Measurements from ENCODE around the gene CDKAL1.
"Not testable (repeated sequence)": the region's sequence is repeated elsewhere in the genome, so short reads cannot be mapped to it uniquely, and the experiment has no call there.

Gene CDKAL1

DNA sequence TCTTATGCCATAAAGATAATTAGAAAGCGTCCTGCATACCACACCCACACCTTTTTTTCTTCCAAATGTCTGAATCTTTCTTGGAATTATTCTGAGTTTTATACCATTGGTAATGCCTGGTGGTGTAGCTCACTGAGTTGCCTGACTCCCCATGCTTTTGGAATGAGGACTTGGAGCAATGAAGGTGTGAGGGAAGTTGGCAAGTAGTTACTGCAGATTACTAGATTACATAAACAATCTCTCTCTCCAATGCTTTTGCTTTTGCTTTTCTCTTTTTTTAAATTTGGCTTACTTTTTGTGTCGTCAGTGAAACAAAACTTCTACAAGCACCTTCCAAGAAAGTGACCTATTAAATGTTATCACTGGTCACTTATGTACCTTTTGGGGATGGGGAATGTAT, 653.2 kb downstream of the CDKAL1 start:
- H3K4me3 ChIP-seq (ENCODE audit: low read depth, low read length): no peak overlapping the region

DNA sequence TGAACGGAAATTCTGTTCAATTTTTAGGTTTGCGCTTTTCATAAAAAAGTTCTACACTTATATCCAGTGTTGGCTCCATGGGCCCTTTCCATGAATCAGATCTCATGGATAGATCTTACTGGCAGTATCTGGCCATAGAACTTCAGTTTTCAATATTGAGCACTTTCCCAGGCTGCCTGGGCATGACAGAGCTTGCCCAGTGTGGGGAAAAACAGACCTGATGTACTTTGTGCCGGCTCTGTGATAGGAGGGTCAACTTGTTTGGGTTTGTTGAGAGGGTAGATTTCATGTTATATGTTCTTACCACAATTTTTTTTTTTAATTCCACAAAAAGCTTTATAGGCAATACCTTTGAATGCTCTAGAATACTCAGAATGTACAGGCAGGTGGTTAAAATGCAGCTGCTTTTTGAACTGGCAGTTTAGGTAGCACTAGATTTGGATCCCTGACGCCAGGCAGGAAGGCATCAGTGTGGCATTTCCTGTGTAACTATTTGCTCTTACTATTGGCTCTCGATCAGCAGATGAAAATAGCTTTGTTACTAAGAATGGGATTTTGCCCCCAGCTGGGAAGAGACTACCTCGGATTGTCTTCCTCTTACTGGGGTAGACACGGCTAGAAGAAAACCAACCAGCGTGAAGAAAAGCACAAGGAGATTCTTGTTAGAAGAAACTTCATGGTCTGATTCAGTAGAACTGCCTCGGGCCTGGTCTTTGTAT, 654.4 kb downstream of the CDKAL1 start:
- H3K4me3 ChIP-seq (ENCODE audit: low read depth, low read length): no peak overlapping the region

DNA sequence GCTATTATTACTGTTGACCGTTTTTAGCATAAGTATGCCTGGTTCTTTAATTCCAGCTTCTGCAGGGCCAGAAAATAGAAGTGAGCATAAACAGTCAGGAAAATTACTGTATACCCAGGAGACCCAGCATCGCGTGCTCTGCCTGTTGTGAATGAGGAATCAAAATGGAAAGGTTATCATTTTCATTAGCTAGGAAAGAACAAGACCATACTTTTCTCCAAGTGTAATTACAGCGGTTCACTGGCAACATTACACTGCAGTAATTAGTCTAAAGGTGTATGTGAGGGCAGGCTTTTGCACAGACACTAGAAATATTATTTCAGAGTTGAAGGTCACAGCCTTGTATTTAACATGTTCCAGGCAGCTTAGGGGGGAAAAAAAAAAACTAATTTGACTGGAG, 655.5 kb downstream of the CDKAL1 start:
- no peak overlapping the region for H3K4me3 ChIP-seq (ENCODE audit: low read depth, low read length)

DNA sequence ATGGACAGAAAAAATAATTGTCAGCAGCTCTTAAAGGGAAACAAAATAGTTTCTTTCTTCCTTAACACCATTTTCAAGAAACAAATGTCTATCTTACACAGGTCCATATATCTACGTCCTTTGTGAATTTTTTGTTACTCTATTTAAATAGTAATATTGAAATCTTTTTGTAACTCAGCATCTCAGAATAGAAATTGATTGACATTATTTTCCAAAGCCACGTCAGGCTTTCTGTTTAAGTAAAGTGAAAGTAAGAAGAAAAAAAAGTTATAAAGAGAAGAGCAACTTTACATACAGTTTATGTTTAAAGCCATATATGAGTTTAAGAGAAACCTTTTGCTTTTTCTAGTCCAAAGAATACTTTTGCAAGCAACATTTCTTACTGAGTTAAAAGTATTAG, 656.4 kb downstream of the CDKAL1 start:
- no peak overlapping the region for H3K4me3 ChIP-seq (ENCODE audit: low read depth, low read length)

DNA sequence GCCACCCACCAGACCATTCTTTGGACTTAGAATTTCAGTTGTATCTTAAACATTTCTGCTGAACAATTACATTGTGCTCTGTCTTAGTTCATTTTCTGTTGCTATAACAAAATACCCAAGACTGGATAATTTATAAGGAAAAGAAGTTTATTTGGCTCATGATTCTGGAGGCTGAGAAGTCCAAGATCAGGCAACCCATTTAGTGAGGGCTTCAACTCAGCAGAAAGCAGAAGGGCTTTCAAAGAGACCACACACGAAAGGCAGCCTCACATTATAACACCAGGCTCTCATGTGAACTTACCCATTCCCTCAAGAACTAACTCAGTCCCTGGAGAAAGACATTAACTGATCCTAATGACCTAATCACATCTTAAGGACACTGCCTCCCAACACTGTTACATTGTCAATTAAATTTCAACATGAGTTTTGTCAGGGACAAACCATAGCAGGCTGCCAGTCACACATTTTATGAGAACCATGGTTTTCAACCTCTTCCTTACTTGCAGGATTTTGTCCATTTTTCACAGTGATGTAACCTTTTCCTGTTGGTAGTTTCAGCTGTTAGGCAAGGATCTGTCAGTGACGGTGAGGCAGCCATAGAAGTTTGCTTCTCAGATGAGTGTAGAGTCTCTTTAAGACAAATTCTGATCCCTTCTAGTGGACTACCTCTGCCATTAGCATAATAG, 659.7 kb downstream of the CDKAL1 start:
- no peak overlapping the region for H3K4me3 ChIP-seq (ENCODE audit: low read depth, low read length)

DNA sequence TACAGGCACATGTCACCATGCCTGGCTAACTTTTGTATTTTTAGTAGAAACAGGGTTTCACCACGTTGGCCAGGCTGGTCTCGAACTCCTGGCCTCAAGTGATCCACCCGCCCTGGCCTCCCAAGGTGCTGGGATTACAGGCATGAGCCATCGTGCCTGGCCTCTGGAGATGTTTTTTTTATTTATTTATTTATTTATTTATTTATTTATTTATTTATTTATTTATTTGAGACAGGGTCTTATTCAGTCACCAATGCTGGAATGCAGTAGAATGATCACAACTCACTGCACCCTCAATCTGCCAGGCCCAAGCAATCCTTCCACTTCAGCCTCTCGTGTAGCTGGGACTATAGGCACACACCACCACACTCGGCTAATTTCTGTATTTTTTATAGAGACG, 661.0 kb downstream of the CDKAL1 start:
- H3K4me3 ChIP-seq (ENCODE audit: low read depth, low read length): not testable (repeated sequence)

DNA sequence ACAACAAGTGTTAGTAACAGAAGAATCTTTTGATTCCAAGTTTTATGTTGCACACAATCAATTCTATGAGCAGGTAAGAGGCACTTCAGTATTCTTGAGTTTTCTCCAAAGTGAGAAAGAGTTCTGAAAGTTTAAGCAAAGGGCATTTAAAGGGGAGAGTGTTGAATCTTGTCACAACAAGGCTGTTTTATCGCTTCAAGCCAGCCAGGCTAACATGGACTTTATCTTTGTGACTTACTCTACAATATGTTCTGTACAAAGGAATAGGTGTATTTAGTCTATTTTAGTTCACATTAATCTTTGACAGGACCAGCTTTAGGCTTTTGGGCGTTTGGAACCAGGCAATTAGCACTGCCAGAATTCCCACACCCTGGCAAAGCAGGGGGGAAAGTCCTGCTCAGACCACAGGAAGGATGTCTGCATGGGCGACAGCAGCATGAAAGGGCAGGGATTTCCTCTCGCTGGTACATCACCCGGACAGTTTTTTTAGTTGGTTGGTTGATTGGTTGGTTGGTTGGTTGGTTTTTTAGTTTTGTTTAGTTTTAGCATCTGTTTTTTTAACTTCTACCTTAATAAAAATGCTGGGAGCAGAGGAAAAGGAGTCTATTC, 663.9 kb downstream of the CDKAL1 start:
- H3K4me3 ChIP-seq (ENCODE audit: low read depth, low read length): no peak overlapping the region

DNA sequence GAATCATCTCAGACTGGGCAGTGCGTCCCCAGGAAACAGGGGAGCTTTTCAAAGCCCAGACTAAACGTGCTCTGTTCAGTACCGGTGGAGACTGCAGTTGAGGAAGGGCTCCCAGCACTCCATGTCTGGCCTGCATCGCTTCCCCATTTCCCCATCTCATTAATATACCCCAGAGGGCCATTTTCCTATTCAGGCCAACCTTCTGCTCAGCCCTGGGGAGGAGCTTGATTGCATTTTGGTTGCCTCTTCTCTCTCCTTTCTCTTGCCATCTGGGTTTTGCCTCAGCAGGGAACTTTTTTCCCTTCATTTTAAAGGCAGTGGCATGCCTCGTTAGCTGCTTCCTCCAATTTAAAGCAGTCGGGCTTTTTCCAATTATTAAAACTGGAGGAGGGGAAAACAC, 665.0 kb downstream of the CDKAL1 start:
- H3K4me3 ChIP-seq (ENCODE audit: low read depth, low read length): no peak overlapping the region

DNA sequence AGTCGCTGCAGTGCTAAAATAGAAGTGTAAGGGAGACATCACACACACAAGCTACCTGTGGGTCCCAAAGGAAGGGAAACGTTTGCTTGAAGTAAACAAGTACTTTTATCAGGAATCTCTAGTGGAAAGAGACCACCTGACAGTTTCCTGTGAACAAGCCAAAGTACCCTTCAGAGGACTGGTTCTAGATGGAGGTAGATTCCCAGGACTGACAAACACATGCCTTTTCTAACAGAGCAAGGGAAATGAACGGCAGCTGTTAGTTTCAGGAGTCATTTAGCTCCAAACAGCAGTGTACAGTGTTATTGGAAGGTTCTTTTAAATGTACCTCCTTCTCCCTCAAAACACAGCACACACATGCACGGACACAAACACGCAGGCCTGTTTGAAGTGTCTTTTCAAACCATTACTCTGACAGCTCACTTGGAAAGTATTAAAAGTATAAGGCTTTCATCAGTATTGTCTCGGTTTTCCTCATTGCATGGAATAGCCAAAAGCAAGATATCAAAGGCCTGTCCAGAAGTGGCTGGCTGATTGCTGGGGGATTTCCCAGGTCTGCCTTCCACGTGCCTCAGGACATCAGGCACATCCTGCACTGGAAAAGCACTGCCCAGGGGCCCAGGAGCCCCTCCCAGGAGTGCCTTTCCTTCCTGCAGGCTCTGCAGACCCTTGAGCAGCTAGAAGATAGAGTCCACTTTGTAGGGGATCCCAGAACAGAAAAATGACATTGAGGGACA, 666.0 kb downstream of the CDKAL1 start:
- H3K4me3 ChIP-seq (ENCODE audit: low read depth, low read length): no peak overlapping the region

DNA sequence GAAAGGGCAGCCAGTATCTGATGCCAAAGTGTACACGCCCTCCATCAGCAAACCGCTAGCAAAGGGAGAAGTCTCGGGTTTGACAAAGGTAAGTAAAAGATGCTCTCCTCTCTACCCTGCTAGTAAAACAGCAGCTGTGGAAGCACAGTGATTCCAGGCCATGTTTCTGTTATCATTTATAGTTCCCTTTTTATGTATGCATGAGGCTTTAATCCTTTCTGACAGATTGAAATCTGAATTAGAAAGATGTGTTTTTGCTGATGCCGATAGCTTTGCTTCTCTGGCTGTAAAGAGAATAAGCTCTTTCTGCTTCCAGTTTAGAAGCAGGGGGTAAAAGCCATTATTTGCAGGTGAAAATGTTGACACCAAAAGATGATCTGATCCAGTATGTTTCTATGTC, 666.9 kb downstream of the CDKAL1 start:
- H3K4me3 ChIP-seq (ENCODE audit: low read depth, low read length): no peak overlapping the region

DNA sequence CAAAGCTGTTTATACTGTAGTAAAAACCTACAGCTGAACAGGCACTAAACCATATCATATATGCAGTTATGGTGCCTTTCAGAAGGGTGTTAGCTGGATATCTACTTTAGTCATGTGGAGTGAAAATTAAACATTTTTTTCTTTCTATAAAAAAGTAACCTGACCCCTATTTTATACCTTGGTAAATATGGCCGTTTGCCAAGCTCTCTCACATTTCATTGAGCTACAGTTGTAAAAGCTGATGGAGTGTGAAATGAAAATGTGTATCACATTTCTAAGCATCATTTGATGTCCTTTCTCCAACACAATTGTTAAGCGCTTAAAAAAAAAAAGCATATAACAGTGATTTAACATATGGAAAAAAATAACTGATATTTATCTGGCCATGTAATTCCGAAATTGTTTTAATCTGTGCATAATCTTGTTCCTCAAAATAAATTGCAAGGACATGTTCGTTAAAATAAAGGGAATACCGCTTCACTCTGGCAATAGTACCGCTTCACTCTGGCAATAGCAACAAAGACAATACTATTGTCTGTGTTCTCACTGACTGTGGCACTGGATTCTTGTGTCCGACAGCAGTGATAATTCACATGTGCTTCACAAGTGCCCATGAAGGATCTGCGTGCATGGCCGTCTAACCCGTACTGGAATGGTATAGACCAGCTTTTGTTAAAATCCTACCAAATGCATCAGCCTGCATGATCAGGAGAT, 667.5 kb downstream of the CDKAL1 start:
- H3K4me3 ChIP-seq (ENCODE audit: low read depth, low read length): no peak overlapping the region

DNA sequence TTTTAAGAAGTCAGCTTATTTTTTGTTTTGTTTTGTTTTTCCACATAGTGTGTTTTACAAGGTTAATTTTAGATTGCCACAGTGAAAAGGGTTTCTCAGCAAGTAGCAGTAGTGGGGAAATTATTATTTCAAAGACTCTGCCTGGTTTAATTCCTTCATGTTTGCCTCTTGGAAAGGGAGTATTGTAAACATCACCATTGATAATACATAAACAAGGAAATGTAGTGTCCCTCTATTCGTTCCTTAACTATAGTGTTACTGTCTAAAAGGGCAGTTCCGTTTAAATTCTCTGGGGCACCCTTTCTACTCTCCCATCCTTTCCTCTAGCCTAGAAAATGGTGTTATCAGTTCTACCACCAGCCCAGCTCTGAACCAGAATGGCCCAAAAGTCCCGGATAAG, 668.3 kb downstream of the CDKAL1 start:
- H3K4me3 ChIP-seq (ENCODE audit: low read depth, low read length): no peak overlapping the region

DNA sequence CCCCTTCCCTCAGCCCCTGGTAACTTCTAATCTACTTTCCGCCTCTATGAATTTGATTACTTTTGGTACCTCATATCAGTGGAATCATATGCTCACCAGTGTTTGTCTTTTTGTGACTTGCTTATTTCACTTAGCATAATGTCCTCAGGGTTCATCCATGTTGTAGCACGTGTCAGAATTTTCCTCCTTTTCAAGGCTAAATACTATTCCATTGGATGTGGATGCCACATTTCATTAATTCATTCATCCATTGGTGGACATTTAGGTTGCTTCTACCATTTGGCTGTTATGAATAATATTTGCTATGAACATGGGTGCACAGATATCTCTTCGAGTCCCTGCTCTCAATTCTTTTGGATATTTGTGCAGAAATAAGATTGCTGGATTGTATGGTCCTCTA, 670.7 kb downstream of the CDKAL1 start:
- H3K4me3 ChIP-seq (ENCODE audit: low read depth, low read length): no peak overlapping the region

DNA sequence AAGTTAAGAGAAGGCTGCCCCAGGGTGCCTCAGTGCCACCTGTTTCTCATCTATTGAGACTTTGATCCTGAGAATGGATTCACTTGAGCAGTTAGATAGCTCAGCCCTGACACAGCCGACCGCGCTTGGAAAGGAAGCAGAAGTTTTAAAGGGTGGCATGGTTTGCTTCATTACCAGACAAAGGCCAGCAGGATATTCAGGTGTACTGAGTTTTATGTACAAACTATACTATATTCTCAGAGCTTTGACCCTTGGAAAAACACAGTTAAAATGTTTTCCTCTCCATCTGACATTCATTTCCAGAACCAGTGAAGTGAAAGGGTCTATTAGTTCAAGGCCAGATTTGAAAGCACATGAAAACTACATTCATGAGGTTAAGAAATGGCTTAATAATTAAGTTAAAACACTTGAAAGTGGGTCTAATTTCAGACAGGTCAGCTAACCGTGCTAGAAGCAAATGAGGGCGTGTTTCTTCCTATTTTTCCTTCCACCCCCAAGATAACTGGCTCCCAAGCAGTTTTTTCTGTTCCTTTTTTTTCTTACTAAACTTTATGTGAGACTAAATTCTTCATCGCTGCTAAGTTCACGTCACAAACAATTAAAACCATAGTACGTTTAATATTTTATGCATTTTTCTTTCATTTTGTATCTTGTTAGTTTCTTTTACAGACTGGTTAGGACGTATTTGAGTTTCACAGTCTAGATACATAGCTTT, 674.0 kb downstream of the CDKAL1 start:
- H3K4me3 ChIP-seq (ENCODE audit: low read depth, low read length): no peak overlapping the region

DNA sequence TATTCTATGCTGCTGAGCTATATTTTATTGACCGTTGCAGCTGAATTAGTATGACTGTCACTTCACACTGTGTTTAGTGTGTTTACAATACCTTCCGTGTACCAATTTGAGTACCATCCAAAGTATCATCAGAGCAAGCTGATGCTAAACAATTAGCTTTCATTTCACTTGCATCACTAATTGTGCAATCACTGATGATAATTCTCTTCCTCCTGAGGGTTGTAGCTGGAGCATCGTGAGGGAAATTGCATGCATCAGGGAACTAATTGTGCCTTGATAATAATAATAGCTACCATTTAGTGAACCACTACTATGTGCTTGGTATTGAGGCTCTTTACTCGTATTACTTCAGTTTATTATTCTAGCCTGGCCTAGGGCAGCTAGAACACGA, 674.5 kb downstream of the CDKAL1 start:
- H3K4me3 ChIP-seq (ENCODE audit: low read depth, low read length): no peak overlapping the region

DNA sequence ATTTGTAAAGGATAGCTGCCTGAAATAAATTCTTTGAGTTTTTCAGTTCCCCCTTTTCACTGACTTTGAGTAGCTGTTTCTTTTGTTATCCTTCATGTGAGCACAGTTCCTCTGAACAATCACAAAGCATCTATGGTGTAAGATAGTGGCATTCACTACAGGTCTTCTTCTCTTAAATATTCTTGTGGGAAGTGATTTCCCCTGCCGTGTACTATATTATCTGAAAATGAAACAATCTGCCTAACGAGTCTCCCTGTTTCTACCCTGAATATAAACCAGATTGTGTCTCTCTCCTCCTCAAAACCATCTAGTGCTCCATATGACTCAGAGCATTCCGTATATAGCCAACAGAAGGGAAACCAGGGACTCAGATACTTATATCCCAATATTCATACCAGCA, 679.2 kb downstream of the CDKAL1 start:
- H3K4me3 ChIP-seq (ENCODE audit: low read depth, low read length): no peak overlapping the region

DNA sequence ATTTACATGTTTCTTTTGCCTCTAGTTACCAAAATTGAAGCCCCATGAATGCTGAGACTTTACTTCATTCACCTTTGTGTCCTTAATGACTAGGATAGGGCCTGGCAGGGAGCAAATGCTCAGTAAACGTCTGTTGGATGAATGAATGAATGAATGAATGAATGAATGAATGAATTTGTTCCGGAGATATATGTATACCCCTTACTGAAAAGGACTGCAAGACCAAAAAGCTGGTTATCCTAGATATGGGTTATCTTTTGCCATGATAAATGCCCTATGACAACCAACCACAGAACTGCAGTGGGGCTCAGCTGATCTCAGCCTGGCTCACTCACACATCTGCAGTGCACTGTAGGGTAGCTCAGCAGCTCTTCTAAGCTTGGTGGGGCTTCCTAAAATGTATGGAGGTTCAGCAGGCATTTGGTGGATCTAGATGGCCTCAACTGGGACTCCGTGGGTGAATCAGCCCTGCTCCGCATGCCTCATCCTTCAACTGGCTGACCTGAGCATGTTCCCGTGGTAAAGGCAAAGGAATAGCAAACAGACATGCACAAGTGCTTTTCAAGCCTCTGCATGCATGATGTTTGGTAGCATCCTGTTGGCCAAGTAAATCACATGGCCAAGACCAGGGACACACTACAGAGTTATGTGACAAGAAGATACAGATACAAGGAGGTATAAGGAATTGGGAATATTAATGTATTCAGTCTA, 680.6 kb downstream of the CDKAL1 start:
- H3K4me3 ChIP-seq (ENCODE audit: low read depth, low read length): no peak overlapping the region

DNA sequence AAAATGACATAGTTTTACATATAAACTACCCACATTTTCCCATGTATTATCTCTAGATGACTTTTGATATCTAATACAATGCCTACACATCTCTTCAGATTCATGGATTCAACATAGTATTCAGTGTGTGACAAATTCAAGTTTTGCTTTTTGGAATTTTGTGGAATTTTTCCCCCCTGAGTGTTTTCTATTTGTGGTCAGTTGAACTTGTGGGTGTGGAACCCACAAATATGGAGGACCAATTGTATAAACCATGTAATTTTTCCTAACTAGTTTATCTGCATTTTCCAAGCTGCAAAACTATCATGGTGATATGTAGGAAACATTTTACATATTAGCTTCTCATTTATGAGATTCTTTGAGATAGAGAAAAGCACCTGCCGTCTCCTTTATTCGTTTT, 685.0 kb downstream of the CDKAL1 start:
- H3K4me3 ChIP-seq (ENCODE audit: low read depth, low read length): no peak overlapping the region

DNA sequence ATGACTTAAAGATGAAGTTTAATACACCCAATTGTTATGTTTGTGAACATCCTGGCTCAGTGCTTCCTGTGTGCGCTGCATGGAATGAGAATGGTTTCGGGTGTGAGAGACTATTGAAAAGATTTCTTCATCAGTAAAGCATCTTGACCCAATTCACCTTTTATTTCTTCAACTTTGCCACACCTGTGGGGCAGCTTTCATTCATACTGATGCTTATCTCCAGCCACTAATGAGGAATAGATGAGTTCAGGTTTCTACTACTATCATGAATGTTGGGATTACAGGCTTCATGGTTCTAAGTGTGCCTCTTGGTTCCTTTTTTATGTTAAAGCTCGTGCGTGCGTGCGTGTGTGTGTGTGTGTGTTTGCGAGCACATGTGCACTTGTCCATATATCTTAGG, 685.6 kb downstream of the CDKAL1 start:
- H3K4me3 ChIP-seq (ENCODE audit: low read depth, low read length): no peak overlapping the region
